GM23338 (cell line): ENCODE measurements around the gene MOSMO. TPM values are rescaled to one million over a fixed set of nuclear protein-coding genes. Genes with fewer than 3 reads are reported as not detected.

Experiments
- ATAC-seq: fragments of 200-7000 bp; cut with Tn5 transposase; 3 replicates; pipeline ENCODE4 v1.9.1; 2020
- DNase-seq: peaks from one replicate; pipeline ENCODE4 v3.0.0-alpha.2; 2015; ENCODE audit warnings: low spot score
- H2AFZ ChIP-seq: fragments of 200-600 bp; sonication (generic); 2 replicates; pipeline ENCODE4 v1.8.0; 2016; ENCODE audit warnings: antibody characterized with exemption, mild to moderate bottlenecking, moderate library complexity
- H3F3A ChIP-seq: fragments of 200-600 bp; sonication (generic); replicated peaks from 2 replicates; pipeline ENCODE4 v1.8.0; 2017; ENCODE audit warnings: antibody characterized with exemption, mixed run types, low read depth
- H3K27ac ChIP-seq: fragments of 200-600 bp; sonication (generic); 2 replicates; pipeline ENCODE4 v1.6.1; 2016; ENCODE audit warnings: low read depth
- H3K27me3 ChIP-seq: fragments of 200-600 bp; sonication (generic); 2 replicates; pipeline ENCODE4 v1.8.0; 2016; ENCODE audit warnings: mild to moderate bottlenecking, mixed run types, moderate library complexity; ENCODE audit not compliant: insufficient read depth
- H3K36me3 ChIP-seq: fragments of 200-600 bp; sonication (generic); 2 replicates; pipeline ENCODE4 v1.8.0; 2016; ENCODE audit warnings: mild to moderate bottlenecking; ENCODE audit not compliant: insufficient read depth
- H3K4me1 ChIP-seq: fragments of 200-600 bp; sonication (generic); 2 replicates; pipeline ENCODE4 v1.8.0; 2016; ENCODE audit warnings: mild to moderate bottlenecking, moderate library complexity; ENCODE audit not compliant: insufficient read depth
- H3K4me2 ChIP-seq: fragments of 200-600 bp; sonication (generic); 2 replicates; pipeline ENCODE4 v1.7.1; 2017; ENCODE audit warnings: mixed run types
- H3K4me3 ChIP-seq: fragments of 200-600 bp; sonication (generic); 2 replicates; pipeline ENCODE4 v1.6.1; 2016; ENCODE audit warnings: mixed run types
- H3K79me2 ChIP-seq: fragments of 200-600 bp; sonication (generic); replicated peaks from 2 replicates; pipeline ENCODE4 v1.8.0; 2017; ENCODE audit warnings: mild to moderate bottlenecking; ENCODE audit not compliant: insufficient read depth
- H3K9me2 ChIP-seq: fragments of 200-600 bp; sonication (generic); 2 replicates; pipeline ENCODE4 v1.8.0; 2017; ENCODE audit not compliant: insufficient read depth
- H4K20me1 ChIP-seq: fragments of 200-600 bp; sonication (generic); replicated peaks from 2 replicates; pipeline ENCODE4 v1.8.0; 2017; ENCODE audit warnings: mild to moderate bottlenecking; ENCODE audit not compliant: insufficient read depth
- H3K27ac Mint-ChIP-seq: 2 replicates; pipeline ENCODE4 v1.8.0; 2020; ENCODE audit warnings: inconsistent platforms, mild to moderate bottlenecking, moderate library complexity, mixed read lengths
- H3K27me3 Mint-ChIP-seq: 3 replicates; pipeline ENCODE4 v1.8.0; 2022; ENCODE audit warnings: low read depth, mild to moderate bottlenecking, moderate library complexity, mixed read lengths, inconsistent platforms; ENCODE audit not compliant: insufficient read depth, poor library complexity
- H3K36me3 Mint-ChIP-seq: 3 replicates; pipeline ENCODE4 v1.8.0; 2021; ENCODE audit warnings: low read depth, mild to moderate bottlenecking, inconsistent platforms, moderate library complexity, mixed read lengths
- H3K4me1 Mint-ChIP-seq: 3 replicates; pipeline ENCODE4 v1.8.0; 2020; ENCODE audit warnings: mild to moderate bottlenecking, inconsistent platforms, mixed read lengths
- H3K4me3 Mint-ChIP-seq: 3 replicates; pipeline ENCODE4 v1.8.0; 2021; ENCODE audit warnings: moderate library complexity, mild to moderate bottlenecking, inconsistent platforms, mixed read lengths
- H3K9me3 Mint-ChIP-seq: 3 replicates; pipeline ENCODE4 v1.8.0; 2020; ENCODE audit warnings: moderate library complexity, mild to moderate bottlenecking, inconsistent platforms, mixed read lengths
- CREB1 ChIP-seq: fragments of 250-450 bp; sonication (Bioruptor Pico); IDR thresholded peaks from 2 replicates; pipeline ENCODE4 v1.5.0; 2020; ENCODE audit warnings: low read depth, mild to moderate bottlenecking, moderate library complexity
- EZH2phosphoT487 ChIP-seq: fragments of 200-600 bp; sonication (generic); IDR thresholded peaks from one replicate; pipeline ENCODE4 v1.8.1; 2018; ENCODE audit warnings: antibody characterized with exemption; ENCODE audit not compliant: unreplicated experiment
- JUNB ChIP-seq: IDR thresholded peaks from one replicate; pipeline ENCODE4 v1.6.1; 2016; ENCODE audit warnings: antibody characterized with exemption; ENCODE audit not compliant: unreplicated experiment
- NANOG ChIP-seq: IDR thresholded peaks from 2 replicates; pipeline ENCODE4 v1.6.1; 2016; ENCODE audit warnings: antibody characterized with exemption, borderline replicate concordance
- ZNF331 ChIP-seq: fragments of 250-450 bp; sonication (Bioruptor Pico); IDR thresholded peaks from 2 replicates; pipeline ENCODE4 v1.5.0; 2020; ENCODE audit warnings: low read depth, mild to moderate bottlenecking, moderate library complexity
- polyA plus RNA-seq: library from polyadenylated mRNA; unstranded; fragments of >200 nt; fragmentation: Nextera tagmentation; extraction: Ambion mirVana; gene quantifications from 2 replicates; pipeline ENCODE4 v1.2.1, GENCODE V29; 2016
- total RNA-seq: library from RNA; depleted of rRNA; stranded (reverse); fragments of >200 nt; shearing (Covaris generic); gene quantifications from 2 replicates; pipeline ENCODE4 v1.2.3, GENCODE V29; 2014
- TF ChIP-seq, protein P1 (sequence below): IDR thresholded peaks from one replicate; pipeline ENCODE4 v1.6.1; 2018; ENCODE audit warnings: antibody characterized with exemption; ENCODE audit not compliant: unreplicated experiment
- TF ChIP-seq, protein P2 (sequence below): IDR thresholded peaks from 2 replicates; pipeline ENCODE4 v1.6.1; 2016; ENCODE audit warnings: antibody characterized with exemption

MOSMO gene
- total and polyA plus RNA-seq, 2 experiments from 2014 or later, result 8.7 to 19.2 TPM

DNA sequence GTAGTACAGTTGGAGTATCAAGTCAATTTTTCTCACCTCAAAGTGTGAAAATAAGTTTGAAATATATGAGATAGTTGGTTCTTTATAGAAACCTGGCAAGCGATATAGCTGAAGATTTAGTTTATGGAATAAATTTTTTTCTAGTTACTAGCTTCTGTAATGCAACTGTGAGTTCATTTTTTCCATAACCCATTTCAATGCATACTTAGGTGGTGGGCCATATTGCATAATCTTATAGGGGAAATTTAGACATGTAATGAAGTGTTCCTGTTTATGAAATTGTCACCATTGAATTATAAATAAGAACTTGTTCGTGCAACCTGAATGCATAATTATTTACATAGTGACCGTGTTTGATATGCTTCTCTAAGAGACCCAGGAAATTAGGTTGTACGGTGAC lies 9.0 kb downstream of the MOSMO start (continued):
- no peak for TF ChIP-seq NANOG
- no peak for TF ChIP-seq CREB1 (CRISPR knock-in tag)
- no peak for TF ChIP-seq JUNB
- no peak for TF ChIP-seq EZH2phosphoT487

DNA sequence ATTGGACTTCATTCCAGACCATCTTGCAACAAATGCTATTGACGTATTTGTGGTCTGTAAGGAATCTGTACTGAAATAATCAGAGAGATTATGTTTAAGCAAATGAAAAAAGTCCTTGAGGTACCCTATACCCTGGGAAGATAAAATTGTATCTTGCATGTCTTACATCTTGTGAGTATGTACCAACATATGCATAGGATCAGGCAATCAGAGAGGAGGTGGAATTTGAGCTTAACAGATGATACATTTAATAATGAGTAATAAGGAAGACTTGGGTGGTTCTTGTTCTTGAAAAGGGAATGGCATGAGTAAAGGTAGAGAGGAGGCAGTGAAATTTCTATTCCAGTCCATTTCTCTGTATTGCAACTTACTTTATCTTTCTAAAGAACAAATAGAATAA lies 10.6 kb downstream of the MOSMO start:
- Histone ChIP-seq H3F3A (no peaks in the 10 kb centered on the region), H3K27me3 (no peaks in the 10 kb centered on the region), H4K20me1 (peaks cover 18% of the 10 kb centered on the region; the same call in 1 of the 2 replicates), H3K27ac (no peak overlapping the region), H3K9me2 (no peaks in the 10 kb centered on the region), H3K4me3 (no peak overlapping the region), H3K36me3 (no peaks in the 10 kb centered on the region), H3K4me1 (no peaks in the 10 kb centered on the region), H3K79me2 (peaks cover 75% of the 10 kb centered on the region), H3K4me2 (no peak overlapping the region), H2AFZ (no peak overlapping the region)
- no peaks in the 10 kb centered on the region for H3K27me3 Mint-ChIP-seq
- H3K9me3 Mint-ChIP-seq, result no peaks in the 10 kb centered on the region
- H3K36me3 Mint-ChIP-seq, result no peaks in the 10 kb centered on the region
- no peak for TF ChIP-seq JUNB
- TF ChIP-seq, protein P1, sequence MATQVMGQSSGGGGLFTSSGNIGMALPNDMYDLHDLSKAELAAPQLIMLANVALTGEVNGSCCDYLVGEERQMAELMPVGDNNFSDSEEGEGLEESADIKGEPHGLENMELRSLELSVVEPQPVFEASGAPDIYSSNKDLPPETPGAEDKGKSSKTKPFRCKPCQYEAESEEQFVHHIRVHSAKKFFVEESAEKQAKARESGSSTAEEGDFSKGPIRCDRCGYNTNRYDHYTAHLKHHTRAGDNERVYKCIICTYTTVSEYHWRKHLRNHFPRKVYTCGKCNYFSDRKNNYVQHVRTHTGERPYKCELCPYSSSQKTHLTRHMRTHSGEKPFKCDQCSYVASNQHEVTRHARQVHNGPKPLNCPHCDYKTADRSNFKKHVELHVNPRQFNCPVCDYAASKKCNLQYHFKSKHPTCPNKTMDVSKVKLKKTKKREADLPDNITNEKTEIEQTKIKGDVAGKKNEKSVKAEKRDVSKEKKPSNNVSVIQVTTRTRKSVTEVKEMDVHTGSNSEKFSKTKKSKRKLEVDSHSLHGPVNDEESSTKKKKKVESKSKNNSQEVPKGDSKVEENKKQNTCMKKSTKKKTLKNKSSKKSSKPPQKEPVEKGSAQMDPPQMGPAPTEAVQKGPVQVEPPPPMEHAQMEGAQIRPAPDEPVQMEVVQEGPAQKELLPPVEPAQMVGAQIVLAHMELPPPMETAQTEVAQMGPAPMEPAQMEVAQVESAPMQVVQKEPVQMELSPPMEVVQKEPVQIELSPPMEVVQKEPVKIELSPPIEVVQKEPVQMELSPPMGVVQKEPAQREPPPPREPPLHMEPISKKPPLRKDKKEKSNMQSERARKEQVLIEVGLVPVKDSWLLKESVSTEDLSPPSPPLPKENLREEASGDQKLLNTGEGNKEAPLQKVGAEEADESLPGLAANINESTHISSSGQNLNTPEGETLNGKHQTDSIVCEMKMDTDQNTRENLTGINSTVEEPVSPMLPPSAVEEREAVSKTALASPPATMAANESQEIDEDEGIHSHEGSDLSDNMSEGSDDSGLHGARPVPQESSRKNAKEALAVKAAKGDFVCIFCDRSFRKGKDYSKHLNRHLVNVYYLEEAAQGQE, result no peak
- TF ChIP-seq, protein P2, sequence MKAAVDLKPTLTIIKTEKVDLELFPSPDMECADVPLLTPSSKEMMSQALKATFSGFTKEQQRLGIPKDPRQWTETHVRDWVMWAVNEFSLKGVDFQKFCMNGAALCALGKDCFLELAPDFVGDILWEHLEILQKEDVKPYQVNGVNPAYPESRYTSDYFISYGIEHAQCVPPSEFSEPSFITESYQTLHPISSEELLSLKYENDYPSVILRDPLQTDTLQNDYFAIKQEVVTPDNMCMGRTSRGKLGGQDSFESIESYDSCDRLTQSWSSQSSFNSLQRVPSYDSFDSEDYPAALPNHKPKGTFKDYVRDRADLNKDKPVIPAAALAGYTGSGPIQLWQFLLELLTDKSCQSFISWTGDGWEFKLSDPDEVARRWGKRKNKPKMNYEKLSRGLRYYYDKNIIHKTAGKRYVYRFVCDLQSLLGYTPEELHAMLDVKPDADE, result no peak
- DNase-seq, result no peak
- H3K27ac Mint-ChIP-seq, result no peak overlapping the region
- H3K4me3 Mint-ChIP-seq, result no peak overlapping the region
- peaks cover 3% of the 10 kb centered on the region; the same call in 2 of the 3 replicates for H3K4me1 Mint-ChIP-seq
- no peak for ATAC-seq

DNA sequence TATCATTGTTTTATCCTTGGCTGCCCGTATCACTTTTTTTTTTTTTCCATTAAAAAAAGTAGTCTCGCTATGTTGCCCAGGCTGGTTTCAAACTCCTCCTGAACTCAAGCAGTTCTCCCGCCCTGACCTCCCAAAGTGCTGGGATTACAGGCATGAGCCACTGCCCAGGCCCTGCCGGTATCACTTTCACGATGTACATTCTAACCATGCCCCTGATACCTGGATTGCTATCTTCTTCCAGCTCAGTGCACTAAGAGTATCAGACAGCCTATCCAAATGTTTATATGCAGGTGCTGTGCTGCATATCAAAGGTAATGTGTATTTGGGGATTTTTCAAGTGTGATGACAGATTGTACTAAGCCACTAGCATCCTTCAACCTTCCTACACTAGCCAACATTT lies 14.2 kb downstream of the MOSMO start:
- Mint-ChIP-seq H3K9me3 (no peaks in the 10 kb centered on the region), H3K4me3 (no peak overlapping the region), H3K36me3 (no peaks in the 10 kb centered on the region), H3K27ac (no peak overlapping the region), H3K4me1 (peaks cover 6% of the 10 kb centered on the region; the same call in 2 of the 3 replicates), H3K27me3 (no peaks in the 10 kb centered on the region)
- Histone ChIP-seq H3K27ac (no peak overlapping the region), H3K9me2 (no peaks in the 10 kb centered on the region), H2AFZ (no peak overlapping the region), H3K4me2 (no peak overlapping the region), H3F3A (no peaks in the 10 kb centered on the region), H4K20me1 (peaks cover 18% of the 10 kb centered on the region; the same call in 1 of the 2 replicates), H3K4me3 (no peak overlapping the region), H3K36me3 (no peaks in the 10 kb centered on the region), H3K79me2 (peaks cover 65% of the 10 kb centered on the region), H3K4me1 (no peaks in the 10 kb centered on the region), H3K27me3 (no peaks in the 10 kb centered on the region)
- no peak for DNase-seq
- TF ChIP-seq ZNF331, result no peak
- no peak for ATAC-seq
